K562 (cell line): ENCODE data around the gene PRKRIP1. TPM values are rescaled to one million over a fixed set of nuclear protein-coding genes. Genes with fewer than 3 reads are reported as not detected.
A peak's percentile ranks its signal among the peaks of the same experiment; 100 is the strongest.

ENCODE experiments used
- BRCA1 ChIP-seq, 2 experiments: fragments of 450-650 bp in 1 of 2; sonication (generic) in 1 of 2; formaldehyde crosslinking in 1 of 2; IDR thresholded peaks; 2 replicates each; pipeline versions ENCODE4 v1.5.0 to v1.6.1; 2017 to 2020; ENCODE audit warnings: mild to moderate bottlenecking in 1 of 2, missing genetic modification reagents in 1 of 2
- CHAMP1 ChIP-seq: fragments of 450-650 bp; IDR thresholded peaks from 2 replicates; pipeline ENCODE4 v1.6.1; 2016; ENCODE audit warnings: mild to moderate bottlenecking
- E2F8 ChIP-seq: fragments of 450-650 bp; IDR thresholded peaks from 2 replicates; pipeline ENCODE4 v1.7.1; 2018; ENCODE audit warnings: mild to moderate bottlenecking, low read depth; ENCODE audit not compliant: partially characterized antibody
- GABPB1 ChIP-seq: sonication (generic); formaldehyde crosslinking; IDR thresholded peaks from 2 replicates; pipeline ENCODE4 v1.8.0; 2022; ENCODE audit warnings: mild to moderate bottlenecking, missing genetic modification reagents
- HIVEP1 ChIP-seq: fragments of 250-450 bp; sonication (Bioruptor Pico); IDR thresholded peaks from 2 replicates; pipeline ENCODE4 v1.4.0; 2020; ENCODE audit warnings: mild to moderate bottlenecking
- IFI16 ChIP-seq: fragments of 250-450 bp; sonication (Bioruptor Pico); IDR thresholded peaks from 2 replicates; pipeline ENCODE4 v2.1.2; 2022; ENCODE audit warnings: mild to moderate bottlenecking, inconsistent platforms
- POLR2G ChIP-seq: fragments of 200-400 bp; formaldehyde crosslinking; IDR thresholded peaks from 2 replicates; pipeline ENCODE4 v1.6.1; 2017; ENCODE audit warnings: low read depth, mild to moderate bottlenecking, antibody characterized with exemption, low read length, moderate library complexity
- ZBTB33 ChIP-seq: sonication (generic); formaldehyde crosslinking; IDR thresholded peaks from 2 replicates; pipeline ENCODE4 v1.8.1; 2023; ENCODE audit warnings: mild to moderate bottlenecking, missing genetic modification reagents
- ZC3H8 ChIP-seq: fragments of 450-650 bp; IDR thresholded peaks from 2 replicates; pipeline ENCODE4 v1.6.1; 2017
- ZNF707 ChIP-seq: fragments of 250-450 bp; sonication (Bioruptor Pico); conservative IDR thresholded peaks from 2 replicates; pipeline ENCODE4 v1.8.0; 2022; ENCODE audit warnings: inconsistent platforms, mild to moderate bottlenecking, moderate library complexity
- ZNF76 ChIP-seq: fragments of 250-450 bp; sonication (Bioruptor Pico); IDR thresholded peaks from 2 replicates; pipeline ENCODE4 v1.4.0; 2020; ENCODE audit warnings: mild to moderate bottlenecking, moderate library complexity, borderline replicate concordance
- polyA plus RNA-seq, 8 experiments: library from polyadenylated mRNA; depleted of rRNA in 4 of 8; stranded (reverse) in 5 of 8; unstranded in 3 of 8; fragments of >200 nt; fragmentation: Nextera tagmentation in 2 of 8; fragmentation: Illumina TruSeq in 1 of 8; extraction: Ambion mirVana in 2 of 8; extraction: Trizol in 1 of 8; gene quantifications; 2 replicates each; pipeline versions ENCODE4 v1.2.1 to v1.2.3, GENCODE V29; 2011 to 2014; ENCODE audit warnings: inconsistent platforms in 1 of 8, missing spikeins in 1 of 8
- total RNA-seq, 7 experiments: library from RNA; depleted of rRNA in 6 of 7; stranded (reverse); fragments of >200 nt in 6 of 7; fragmentation: Illumina TruSeq in 2 of 7; extraction: Trizol in 2 of 7; gene quantifications; 2 replicates each; pipeline versions ENCODE4 v1.2.1 to v1.2.3, GENCODE V29; 2011 to 2021; ENCODE audit warnings: low replicate concordance in 1 of 7
- TF ChIP-seq, protein P1 (sequence below): sonication (generic); formaldehyde crosslinking; IDR thresholded peaks from 2 replicates; pipeline ENCODE4 v1.9.0; 2022; ENCODE audit warnings: mild to moderate bottlenecking, missing genetic modification reagents
- TF ChIP-seq, protein P2 (sequence below): sonication (generic); formaldehyde crosslinking; IDR thresholded peaks from 2 replicates; pipeline ENCODE4 v1.8.0; 2023; ENCODE audit warnings: mild to moderate bottlenecking, missing genetic modification reagents
- TF ChIP-seq, protein P3 (sequence below): fragments of 450-650 bp; IDR thresholded peaks from 2 replicates; pipeline ENCODE4 v1.6.1; 2016; ENCODE audit warnings: low read depth, mild to moderate bottlenecking, moderate library complexity

Gene PRKRIP1
- total and polyA plus RNA-seq, 9 of the 15 experiments (the other 6 are each of a cell fraction or from before 2014, with no cell fraction given): 14.9 to 52.1 (median 19.8) TPM

DNA sequence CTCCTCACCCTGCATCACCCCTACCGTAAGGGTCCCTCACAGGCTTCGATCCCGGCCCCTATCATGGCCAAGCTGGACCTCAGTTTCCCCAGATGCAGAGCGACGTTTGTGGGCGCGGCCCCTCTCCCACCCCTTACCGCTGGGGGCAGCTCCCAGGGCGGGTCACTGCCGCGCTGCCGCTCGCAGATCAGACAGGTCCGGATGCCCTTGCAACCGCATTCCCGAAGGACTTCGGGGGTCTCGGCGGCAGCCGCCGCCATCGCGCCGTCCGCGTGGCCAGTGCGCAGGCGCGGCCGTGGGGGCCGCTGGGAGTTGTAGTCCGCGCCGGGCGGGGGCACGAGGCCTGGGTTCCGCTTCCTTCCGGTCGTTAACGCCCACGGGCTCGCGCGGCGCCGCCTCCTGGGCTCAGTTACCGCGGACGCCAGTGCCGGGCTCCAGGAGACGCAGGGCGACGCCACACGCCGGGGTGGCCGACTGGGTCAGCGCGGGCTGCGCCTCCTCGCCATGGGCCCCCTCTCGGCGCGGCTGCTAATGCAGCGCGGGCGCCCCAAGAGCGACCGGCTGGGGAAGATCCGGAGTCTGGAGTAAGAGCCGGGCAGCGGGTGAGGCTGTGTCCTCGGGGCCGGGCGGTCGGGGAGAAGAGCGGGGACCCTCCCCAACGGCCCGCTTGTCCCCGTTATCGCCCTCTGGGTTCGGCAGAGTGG is 68.6 kb downstream of the PRKRIP1 start, which contains the start of the genes ALKBH4 and LRWD1 (continued):
- TF ChIP-seq POLR2G (peak; percentile 99), BRCA1 (IDR thresholded peaks at IDR 0.05) (no peak), BRCA1 (CRISPR knock-in tag; IDR thresholded peaks at IDR 0.05) (no peak), GABPB1 (CRISPR knock-in tag) (peak; percentile 95), HIVEP1 (CRISPR knock-in tag) (no peak), ZNF76 (CRISPR knock-in tag) (no peak), IFI16 (CRISPR knock-in tag) (no peak), ZBTB33 (CRISPR knock-in tag) (peak; percentile 61; the same call in 1 of the 2 replicates), CHAMP1 (no peak), E2F8 (no peak), ZC3H8 (no peak), ZNF707 (no peak)
- TF ChIP-seq, protein P1, sequence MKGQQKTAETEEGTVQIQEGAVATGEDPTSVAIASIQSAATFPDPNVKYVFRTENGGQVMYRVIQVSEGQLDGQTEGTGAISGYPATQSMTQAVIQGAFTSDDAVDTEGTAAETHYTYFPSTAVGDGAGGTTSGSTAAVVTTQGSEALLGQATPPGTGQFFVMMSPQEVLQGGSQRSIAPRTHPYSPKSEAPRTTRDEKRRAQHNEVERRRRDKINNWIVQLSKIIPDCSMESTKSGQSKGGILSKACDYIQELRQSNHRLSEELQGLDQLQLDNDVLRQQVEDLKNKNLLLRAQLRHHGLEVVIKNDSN: peak; percentile 83
- TF ChIP-seq, protein P2, sequence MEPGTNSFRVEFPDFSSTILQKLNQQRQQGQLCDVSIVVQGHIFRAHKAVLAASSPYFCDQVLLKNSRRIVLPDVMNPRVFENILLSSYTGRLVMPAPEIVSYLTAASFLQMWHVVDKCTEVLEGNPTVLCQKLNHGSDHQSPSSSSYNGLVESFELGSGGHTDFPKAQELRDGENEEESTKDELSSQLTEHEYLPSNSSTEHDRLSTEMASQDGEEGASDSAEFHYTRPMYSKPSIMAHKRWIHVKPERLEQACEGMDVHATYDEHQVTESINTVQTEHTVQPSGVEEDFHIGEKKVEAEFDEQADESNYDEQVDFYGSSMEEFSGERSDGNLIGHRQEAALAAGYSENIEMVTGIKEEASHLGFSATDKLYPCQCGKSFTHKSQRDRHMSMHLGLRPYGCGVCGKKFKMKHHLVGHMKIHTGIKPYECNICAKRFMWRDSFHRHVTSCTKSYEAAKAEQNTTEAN (CRISPR knock-in tag): no peak
- TF ChIP-seq, protein P3, sequence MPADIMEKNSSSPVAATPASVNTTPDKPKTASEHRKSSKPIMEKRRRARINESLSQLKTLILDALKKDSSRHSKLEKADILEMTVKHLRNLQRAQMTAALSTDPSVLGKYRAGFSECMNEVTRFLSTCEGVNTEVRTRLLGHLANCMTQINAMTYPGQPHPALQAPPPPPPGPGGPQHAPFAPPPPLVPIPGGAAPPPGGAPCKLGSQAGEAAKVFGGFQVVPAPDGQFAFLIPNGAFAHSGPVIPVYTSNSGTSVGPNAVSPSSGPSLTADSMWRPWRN: no peak
